GM13977 (cell line): ENCODE results near the gene SLC19A3.

ENCODE experiments used
- DNase-seq: peaks from one replicate; pipeline ENCODE4 v3.0.0; 2012; ENCODE audit warnings: low spot score
- CTCF ChIP-seq: IDR thresholded peaks from 2 replicates; pipeline ENCODE4 v1.5.1; 2012; ENCODE audit warnings: mild to moderate bottlenecking, control low read depth; ENCODE audit not compliant: insufficient read depth; ENCODE audit errors: extremely low read depth, missing control alignments
- in situ Hi-C: fragments of 300-500 bp; cut with MboI; formaldehyde crosslinking; loops from one replicate; pipeline ENCODE4 v1.12.0; 2022; ENCODE audit warnings: low sequenced_read_pairs, low pct_unique_long_range_greater_than_20kb, mixed read lengths, inconsistent platforms; ENCODE audit not compliant: unreplicated experiment

The SLC19A3 gene

GRCh38 chr2:227642656-227643055 lies 75.2 kb downstream of the SLC19A3 start:
- in situ Hi-C loops = no loop called here
- DNase-seq = no peak
- no peak for TF ChIP-seq CTCF

- no peak for TF ChIP-seq CTCF
- in situ Hi-C loops = no loop called here
- DNase-seq = no peak
Observed at GRCh38 chr2:227634201-227634600, 83.6 kb downstream of the SLC19A3 start.
